IMR-90 (cell line): ENCODE measurements around the gene GLYAT. TPM values are rescaled to one million over a fixed set of nuclear protein-coding genes. Genes with fewer than 3 reads are reported as not detected.

Experiments
- ATAC-seq: fragments of 200-7000 bp; cut with Tn5 transposase; 2 replicates; pipeline ENCODE4 v1.9.1; 2020; ENCODE audit warnings: low read depth, mild to moderate bottlenecking, moderate library complexity
- BruUV-seq: library from RNA; stranded (reverse); fragments of 400-500 nt; replicated peaks from 2 replicates; lab custom pipeline; 2021; lab: Mats Ljungman, UMichigan
- CTCF ChIA-PET: fragments of 300-600 bp; formaldehyde crosslinking; extraction: SDS; loops from one replicate; lab custom pipeline; 2021; ENCODE audit warnings: antibody characterized with exemption; lab: Yijun Ruan, JAX
- POLR2A ChIA-PET: fragments of 300-600 bp; sonication (Branson Sonifier 250); formaldehyde crosslinking; loops from one replicate; lab custom pipeline; 2022; ENCODE audit warnings: antibody characterized with exemption; ENCODE audit not compliant: unreplicated experiment; lab: Charles Lee
- DNase-seq: peaks from one replicate; pipeline ENCODE4 v3.0.0; 2013
- H2AFZ ChIP-seq: replicated peaks from 2 replicates; pipeline ENCODE3; 2013; ENCODE audit warnings: low read length, mild to moderate bottlenecking; ENCODE audit not compliant: poor library complexity
- H2AK5ac ChIP-seq: 2 replicates; pipeline ENCODE4 v1.6.1; 2013; ENCODE audit warnings: low read depth, low read length, inconsistent platforms
- H2AK9ac ChIP-seq: replicated peaks from 2 replicates; pipeline ENCODE3; 2013; ENCODE audit warnings: mild to moderate bottlenecking, low read depth, low read length, moderate library complexity; ENCODE audit not compliant: poor library complexity
- H2BK120ac ChIP-seq: 2 replicates; pipeline ENCODE4 v1.6.1; 2013; ENCODE audit warnings: low read depth, low read length, inconsistent platforms
- H2BK15ac ChIP-seq: 3 replicates; pipeline ENCODE4 v1.6.1; 2013; ENCODE audit warnings: low read depth, low read length, inconsistent platforms
- H2BK20ac ChIP-seq: 2 replicates; pipeline ENCODE4 v1.6.1; 2013; ENCODE audit warnings: low read depth, mild to moderate bottlenecking, inconsistent platforms, low read length, moderate library complexity
- H2BK5ac ChIP-seq: 2 replicates; pipeline ENCODE4 v1.6.1; 2013; ENCODE audit warnings: mild to moderate bottlenecking, low read depth, low read length, inconsistent platforms; ENCODE audit not compliant: poor library complexity, severe bottlenecking
- H3K14ac ChIP-seq: replicated peaks from 2 replicates; pipeline ENCODE4 v1.6.1; 2013; ENCODE audit warnings: low read depth, low read length, inconsistent platforms
- H3K18ac ChIP-seq: 2 replicates; pipeline ENCODE4 v1.6.1; 2013; ENCODE audit warnings: low read depth, low read length, control low read depth
- H3K23ac ChIP-seq: 2 replicates; pipeline ENCODE4 v1.6.1; 2013; ENCODE audit warnings: low read depth, low read length, inconsistent platforms
- H3K27ac ChIP-seq: 2 replicates; pipeline ENCODE4 v1.5.1; 2013; ENCODE audit warnings: mild to moderate bottlenecking, control low read depth, low read length; ENCODE audit not compliant: insufficient read depth
- H3K27me3 ChIP-seq: 2 replicates; pipeline ENCODE4 v1.6.1; 2013; ENCODE audit warnings: low read length; ENCODE audit not compliant: control insufficient read depth, insufficient read depth
- H3K36me3 ChIP-seq: 2 replicates; pipeline ENCODE4 v1.6.1; 2013; ENCODE audit warnings: low read length, mixed read lengths; ENCODE audit not compliant: control insufficient read depth, insufficient read depth
- H3K4ac ChIP-seq: 2 replicates; pipeline ENCODE4 v1.6.1; 2013; ENCODE audit warnings: low read depth, low read length, inconsistent platforms
- H3K4me1 ChIP-seq: 2 replicates; pipeline ENCODE4 v1.6.1; 2013; ENCODE audit warnings: low read length, mixed read lengths; ENCODE audit not compliant: control insufficient read depth, insufficient read depth
- H3K4me2 ChIP-seq: 2 replicates; pipeline ENCODE4 v1.6.1; 2013; ENCODE audit warnings: low read depth, mild to moderate bottlenecking, control low read depth, low read length, moderate library complexity
- H3K4me3 ChIP-seq: 2 replicates; pipeline ENCODE4 v1.5.1; 2013; ENCODE audit warnings: low read depth, mild to moderate bottlenecking, control low read depth, low read length, moderate library complexity; ENCODE audit not compliant: insufficient read depth
- H3K56ac ChIP-seq: 2 replicates; pipeline ENCODE4 v1.6.1; 2013; ENCODE audit warnings: low read length, inconsistent platforms; ENCODE audit not compliant: insufficient read depth; ENCODE audit errors: extremely low read depth
- H3K79me1 ChIP-seq, 2 experiments: 2 replicates each; pipeline ENCODE4 v1.6.1; 2013; ENCODE audit warnings: low read length in 2 of 2, inconsistent platforms in 1 of 2, low read depth in 1 of 2
- H3K9ac ChIP-seq: 2 replicates; pipeline ENCODE4 v1.6.1; 2013; ENCODE audit warnings: low read depth, low read length, control low read depth
- H3K9me1 ChIP-seq: 2 replicates; pipeline ENCODE4 v1.6.1; 2013; ENCODE audit warnings: low read length, inconsistent platforms; ENCODE audit not compliant: insufficient read depth
- H3K9me3 ChIP-seq: 2 replicates; pipeline ENCODE4 v1.6.1; 2013; ENCODE audit warnings: low read length; ENCODE audit not compliant: control insufficient read depth, insufficient read depth
- H4K20me1 ChIP-seq: 2 replicates; pipeline ENCODE4 v1.6.1; 2013; ENCODE audit warnings: low read length, inconsistent platforms; ENCODE audit not compliant: insufficient read depth
- H4K5ac ChIP-seq: 2 replicates; pipeline ENCODE4 v1.6.1; 2013; ENCODE audit warnings: mild to moderate bottlenecking, low read depth, low read length, control low read depth
- H4K8ac ChIP-seq, 2 experiments: 2 replicates each; pipeline ENCODE4 v1.6.1; 2013; ENCODE audit warnings: low read depth in 2 of 2, low read length in 2 of 2, control low read depth in 1 of 2, inconsistent platforms in 1 of 2
- H4K91ac ChIP-seq: 2 replicates; pipeline ENCODE4 v1.6.1; 2013; ENCODE audit warnings: low read depth, low read length, inconsistent platforms; ENCODE audit not compliant: insufficient read depth
- BHLHE40 ChIP-seq: fragments of 150-350 bp; IDR thresholded peaks from 2 replicates; pipeline ENCODE4 v1.6.1; 2016; ENCODE audit warnings: mild to moderate bottlenecking, low read depth, low read length
- CEBPB ChIP-seq: IDR thresholded peaks from 2 replicates; pipeline ENCODE4 v1.6.1; 2012; ENCODE audit warnings: low read depth, low read length, improper control_type of control experiment
- CHD1 ChIP-seq: IDR thresholded peaks from 2 replicates; pipeline ENCODE4 v1.6.1; 2012; ENCODE audit warnings: low read depth, low read length, improper control_type of control experiment
- ELK1 ChIP-seq: fragments of 150-350 bp; IDR thresholded peaks from 2 replicates; pipeline ENCODE4 v1.6.1; 2016; ENCODE audit warnings: low read depth, mild to moderate bottlenecking, low read length, moderate library complexity, borderline replicate concordance
- FOS ChIP-seq: fragments of 150-350 bp; IDR thresholded peaks from 2 replicates; pipeline ENCODE4 v1.6.1; 2016; ENCODE audit warnings: low read depth, low read length
- MAFK ChIP-seq: IDR thresholded peaks from 2 replicates; pipeline ENCODE4 v1.6.1; 2012; ENCODE audit warnings: low read depth, low read length, improper control_type of control experiment
- MAZ ChIP-seq: IDR thresholded peaks from 2 replicates; pipeline ENCODE4 v1.6.1; 2012; ENCODE audit warnings: low read depth, mild to moderate bottlenecking, low read length, improper control_type of control experiment, moderate library complexity, borderline replicate concordance
- MXI1 ChIP-seq: IDR thresholded peaks from 2 replicates; pipeline ENCODE4 v1.6.1; 2012; ENCODE audit warnings: low read depth, mild to moderate bottlenecking, low read length, moderate library complexity, borderline replicate concordance
- NFE2L2 ChIP-seq: fragments of 150-350 bp; IDR thresholded peaks from 2 replicates; pipeline ENCODE4 v1.6.1; 2016; ENCODE audit warnings: low read depth, mild to moderate bottlenecking, low read length
- POLR2A ChIP-seq: IDR thresholded peaks from 2 replicates; pipeline ENCODE4 v1.6.1; 2012; ENCODE audit warnings: mild to moderate bottlenecking, low read depth, low read length
- RAD21 ChIP-seq: IDR thresholded peaks from 2 replicates; pipeline ENCODE4 v1.6.1; 2012; ENCODE audit warnings: low read length, improper control_type of control experiment
- RCOR1 ChIP-seq: IDR thresholded peaks from 2 replicates; pipeline ENCODE4 v1.6.1; 2012; ENCODE audit warnings: mild to moderate bottlenecking, low read length, improper control_type of control experiment; ENCODE audit not compliant: insufficient replicate concordance
- RFX5 ChIP-seq: IDR thresholded peaks from 2 replicates; pipeline ENCODE4 v1.8.0; 2012; ENCODE audit warnings: low read depth, mild to moderate bottlenecking, low read length, moderate library complexity
- SMC3 ChIP-seq: fragments of 150-350 bp; IDR thresholded peaks from 2 replicates; pipeline ENCODE4 v1.6.1; 2016; ENCODE audit warnings: low read depth, mild to moderate bottlenecking, antibody characterized with exemption, low read length, moderate library complexity
- WGBS, 2 experiments: methylation state at CpG; one replicate each; pipeline versions ENCODE4 v1.1.5 to v1.1.7; 2013; ENCODE audit warnings: missing lambda C conversion rate in 2 of 2; ENCODE audit not compliant: insufficient read length in 1 of 2; ENCODE audit errors: extremely low coverage in 2 of 2; 5-methylcytosine and 5-hydroxymethylcytosine counted together
- dilution Hi-C: fragments of 300-500 bp; cut with HindIII; formaldehyde crosslinking; loops from one replicate; pipeline ENCODE4 v1.14.3; 2018; ENCODE audit warnings: low sequenced_read_pairs; ENCODE audit not compliant: unreplicated experiment
- in situ Hi-C: fragments of 300-500 bp; cut with MboI; formaldehyde crosslinking; loops from 3 replicates; pipeline ENCODE4 v1.14.3; 2019; ENCODE audit warnings: low sequenced_read_pairs, inconsistent platforms, mixed read lengths
- intact Hi-C: fragments of 100-400 bp; cut with micrococcal nuclease; formaldehyde crosslinking; loops from 2 replicates; pipeline ENCODE4 v1.10.0; 2022
- polyA plus RNA-seq, 3 experiments: library from polyadenylated mRNA; depleted of rRNA; stranded (reverse); fragments of >200 nt; gene quantifications; 2 replicates each; pipeline ENCODE4 v1.2.3, GENCODE V29; 2012; ENCODE audit warnings: low replicate concordance in 1 of 3
- total RNA-seq: library from RNA; depleted of rRNA; stranded (reverse); fragments of >200 nt; gene quantifications from 2 replicates; pipeline ENCODE4 v1.2.3, GENCODE V29; 2012
- TF ChIP-seq, protein P1 (sequence below): fragments of 150-350 bp; IDR thresholded peaks from 2 replicates; pipeline ENCODE4 v1.6.1; 2017; ENCODE audit warnings: mild to moderate bottlenecking, antibody characterized with exemption, low read length, low read depth
- TF ChIP-seq, protein P2 (sequence below): conservative IDR thresholded peaks from 2 replicates; pipeline ENCODE4 v1.5.1; 2012; ENCODE audit warnings: mild to moderate bottlenecking, low read depth, low read length, improper control_type of control experiment

Gene GLYAT
- total and polyA plus RNA-seq, 2 of the 4 experiments (the other 2 are of a cell fraction) = not detected

GRCh38 chr11:58768137-58768536 lies 36.4 kb upstream of the GLYAT start:
- Histone ChIP-seq H2BK20ac (no peak overlapping the region), H3K9ac (no peak overlapping the region), H3K4ac (no peak overlapping the region), H3K36me3 (no peaks in the 10 kb centered on the region), H4K5ac (no peak overlapping the region), H3K27me3 (no peaks in the 10 kb centered on the region), H2BK120ac (no peak overlapping the region), H3K4me3 (no peak overlapping the region), H3K4me1 (no peaks in the 10 kb centered on the region), H3K27ac (no peak overlapping the region), H3K4me2 (no peak overlapping the region), H3K9me3 (no peaks in the 10 kb centered on the region), H2BK15ac (no peak overlapping the region), H2BK5ac (no peak overlapping the region), H3K14ac (no peak overlapping the region), H3K23ac (no peak overlapping the region), H2AK5ac (no peak overlapping the region), H4K91ac (no peak overlapping the region), H3K9me1 (no peaks in the 10 kb centered on the region), H3K18ac (no peak overlapping the region), H2AK9ac (no peak overlapping the region), H3K56ac (no peak overlapping the region), H2AFZ (no peak overlapping the region), H4K20me1 (no peaks in the 10 kb centered on the region), H3K79me1 (no peaks in the 10 kb centered on the region), H4K8ac (no peak overlapping the region)
- dilution Hi-C loops (no loop called here), in situ Hi-C loops (no loop called here), intact Hi-C loops (no loop called here)
- WGBS, 2 experiments = no CpG with 5 or more reads among the region's 2 CpGs
- TF ChIP-seq, protein P1, sequence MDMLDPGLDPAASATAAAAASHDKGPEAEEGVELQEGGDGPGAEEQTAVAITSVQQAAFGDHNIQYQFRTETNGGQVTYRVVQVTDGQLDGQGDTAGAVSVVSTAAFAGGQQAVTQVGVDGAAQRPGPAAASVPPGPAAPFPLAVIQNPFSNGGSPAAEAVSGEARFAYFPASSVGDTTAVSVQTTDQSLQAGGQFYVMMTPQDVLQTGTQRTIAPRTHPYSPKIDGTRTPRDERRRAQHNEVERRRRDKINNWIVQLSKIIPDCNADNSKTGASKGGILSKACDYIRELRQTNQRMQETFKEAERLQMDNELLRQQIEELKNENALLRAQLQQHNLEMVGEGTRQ = no peak
- TF ChIP-seq RFX5 (no peak), MAZ (no peak), NFE2L2 (no peak), SMC3 (no peak), CHD1 (no peak), FOS (no peak), ELK1 (no peak), RAD21 (no peak), POLR2A (no peak), RCOR1 (no peak), BHLHE40 (no peak), CEBPB (no peak), MXI1 (no peak), MAFK (no peak)
- TF ChIP-seq, protein P2, sequence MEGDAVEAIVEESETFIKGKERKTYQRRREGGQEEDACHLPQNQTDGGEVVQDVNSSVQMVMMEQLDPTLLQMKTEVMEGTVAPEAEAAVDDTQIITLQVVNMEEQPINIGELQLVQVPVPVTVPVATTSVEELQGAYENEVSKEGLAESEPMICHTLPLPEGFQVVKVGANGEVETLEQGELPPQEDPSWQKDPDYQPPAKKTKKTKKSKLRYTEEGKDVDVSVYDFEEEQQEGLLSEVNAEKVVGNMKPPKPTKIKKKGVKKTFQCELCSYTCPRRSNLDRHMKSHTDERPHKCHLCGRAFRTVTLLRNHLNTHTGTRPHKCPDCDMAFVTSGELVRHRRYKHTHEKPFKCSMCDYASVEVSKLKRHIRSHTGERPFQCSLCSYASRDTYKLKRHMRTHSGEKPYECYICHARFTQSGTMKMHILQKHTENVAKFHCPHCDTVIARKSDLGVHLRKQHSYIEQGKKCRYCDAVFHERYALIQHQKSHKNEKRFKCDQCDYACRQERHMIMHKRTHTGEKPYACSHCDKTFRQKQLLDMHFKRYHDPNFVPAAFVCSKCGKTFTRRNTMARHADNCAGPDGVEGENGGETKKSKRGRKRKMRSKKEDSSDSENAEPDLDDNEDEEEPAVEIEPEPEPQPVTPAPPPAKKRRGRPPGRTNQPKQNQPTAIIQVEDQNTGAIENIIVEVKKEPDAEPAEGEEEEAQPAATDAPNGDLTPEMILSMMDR = no peak
- DNase-seq (no peak), ATAC-seq (no peak)
- BruUV-seq = no TSS peak
- ChIA-PET POLR2A (no interaction called here), CTCF (interaction anchor here (0.7 kb wide), 1 partner anchor 1107 kb away, joined by 4 read pairs; no protein-coding TSS in a partner anchor)
